HPDE6-E6E7 (cell line): ENCODE results near the gene SUPT5H.

Source experiments
- DNase-seq: peaks from one replicate; pipeline ENCODE4 v3.0.0; 2011; ENCODE audit warnings: missing footprints; ENCODE audit errors: extremely low spot score

SUPT5H gene

GRCh38 chr19:39409208-39410016, 36.0 kb upstream of the SUPT5H start:
- DNase-seq = no peak

- no peak for DNase-seq
Measured at GRCh38 chr19:39410017-39410830, 35.2 kb upstream of the SUPT5H start.

DNA sequence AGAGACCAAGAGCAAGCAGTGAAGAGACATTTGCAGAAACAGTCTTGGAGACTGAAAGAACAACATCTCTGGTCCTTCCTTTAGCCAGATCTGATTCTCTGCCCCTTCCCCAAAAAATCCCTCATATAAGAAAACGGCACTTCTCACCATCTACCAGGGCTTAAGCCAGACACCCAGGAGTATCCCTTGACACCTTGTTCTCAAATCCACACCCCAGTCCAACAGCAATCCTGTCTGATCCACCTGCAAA, 34.6 kb upstream of the SUPT5H start:
- DNase-seq = no peak

- DNase-seq = no peak
Measured at GRCh38 chr19:39411081-39411831, 34.1 kb upstream of the SUPT5H start.

DNA sequence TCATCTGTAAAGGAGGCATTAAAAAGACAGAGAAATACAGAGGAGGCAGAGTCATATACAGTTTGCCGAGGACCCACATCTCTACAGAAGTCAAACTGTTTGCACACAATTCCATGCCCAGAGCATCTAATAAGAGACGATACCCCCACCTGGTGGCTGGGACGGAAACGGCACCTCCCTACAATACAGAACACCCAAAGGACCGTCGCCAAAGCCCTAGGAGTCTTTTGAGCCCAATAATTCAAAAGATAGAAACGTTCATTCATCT, 33.6 kb upstream of the SUPT5H start:
- DNase-seq = no peak

- DNase-seq = no peak
Measured at GRCh38 chr19:39412100-39412866, 33.1 kb upstream of the SUPT5H start, which contains the start of gene PLEKHG2. Gene PLEKHG2, plus strand, starts transcription at chr19:39412669. Its CDS starts 1,418 bp downstream, at chr19:39414087.

- DNase-seq = no peak
Measured at GRCh38 chr19:39412867-39413271, 32.5 kb upstream of the SUPT5H start.

GRCh38 chr19:39413272-39413910, 32.0 kb upstream of the SUPT5H start:
- no peak for DNase-seq

DNA sequence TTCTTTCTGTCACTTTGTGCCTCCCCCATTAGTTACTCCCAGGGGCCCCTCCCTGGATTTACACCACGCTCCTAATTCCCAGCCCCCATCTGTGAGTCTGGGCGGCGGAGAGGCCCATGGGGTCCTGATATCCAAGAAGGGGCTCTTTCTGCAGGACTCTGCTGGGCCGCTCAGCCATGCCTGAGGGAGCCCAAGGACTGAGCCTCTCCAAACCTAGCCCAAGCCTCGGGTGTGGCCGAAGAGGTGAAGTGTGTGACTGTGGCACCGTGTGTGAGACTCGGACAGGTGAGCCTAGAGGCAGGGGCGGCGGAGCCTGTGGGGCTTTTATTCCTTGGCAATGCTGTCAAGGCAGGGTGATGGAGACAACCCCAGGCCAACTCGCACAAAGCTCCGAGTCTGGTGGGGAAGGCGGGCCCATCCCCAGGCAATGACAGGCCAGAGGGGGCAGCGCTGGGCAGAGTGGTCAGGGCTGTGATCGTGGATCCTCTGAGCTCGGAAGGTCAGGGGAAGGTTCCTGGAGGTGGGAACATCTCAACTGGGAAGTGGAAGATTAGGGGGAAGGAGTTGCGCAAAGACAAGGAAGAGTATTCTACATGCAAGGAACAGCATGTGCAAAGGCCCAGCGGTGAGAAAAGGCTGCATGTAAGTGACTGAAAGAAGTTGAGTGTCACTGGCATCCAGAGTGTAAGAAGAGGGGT, 31.3 kb upstream of the SUPT5H start:
- no peak for DNase-seq

DNA sequence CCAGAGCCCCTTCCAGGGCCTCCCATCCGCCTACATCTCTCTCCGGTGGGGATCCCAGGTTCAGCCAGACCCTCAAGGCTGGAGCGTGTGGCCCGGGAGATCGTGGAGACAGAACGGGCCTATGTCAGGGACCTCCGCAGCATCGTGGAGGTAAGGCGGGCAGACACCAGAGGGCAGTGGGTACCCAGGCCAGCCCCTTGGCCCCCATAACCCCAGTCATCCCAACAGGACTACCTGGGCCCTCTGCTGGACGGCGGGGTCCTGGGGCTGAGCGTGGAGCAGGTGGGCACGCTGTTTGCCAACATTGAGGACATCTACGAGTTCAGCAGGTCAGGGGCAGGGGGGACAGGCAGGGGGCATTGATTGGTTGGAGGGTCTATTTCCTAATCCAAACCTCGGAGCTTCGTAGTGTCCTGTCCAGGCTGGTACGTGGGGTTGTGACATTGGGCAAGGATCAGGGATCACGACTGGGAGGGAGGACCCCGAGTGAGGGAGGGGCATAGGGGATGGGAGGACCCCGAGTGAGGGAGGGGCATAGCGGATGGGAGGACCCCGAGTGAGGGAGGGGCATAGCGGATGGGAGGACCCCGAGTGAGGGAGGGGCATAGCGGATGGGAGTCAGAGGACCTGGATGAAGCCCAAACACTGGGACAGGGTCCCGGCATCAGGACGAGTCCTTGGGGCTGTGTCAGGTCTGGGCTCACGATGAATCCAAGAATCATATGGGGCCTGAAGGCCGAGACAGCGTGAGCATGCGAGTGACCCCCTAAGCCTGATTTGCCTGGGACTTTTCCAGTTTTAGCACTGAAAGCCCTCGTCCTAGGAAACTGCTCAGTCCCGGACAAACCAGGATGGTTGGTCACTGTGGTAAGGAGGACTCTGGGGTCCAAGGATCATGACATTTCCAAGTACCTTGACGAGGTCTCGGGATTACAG, 30.0 kb upstream of the SUPT5H start:
- no peak for DNase-seq

DNA sequence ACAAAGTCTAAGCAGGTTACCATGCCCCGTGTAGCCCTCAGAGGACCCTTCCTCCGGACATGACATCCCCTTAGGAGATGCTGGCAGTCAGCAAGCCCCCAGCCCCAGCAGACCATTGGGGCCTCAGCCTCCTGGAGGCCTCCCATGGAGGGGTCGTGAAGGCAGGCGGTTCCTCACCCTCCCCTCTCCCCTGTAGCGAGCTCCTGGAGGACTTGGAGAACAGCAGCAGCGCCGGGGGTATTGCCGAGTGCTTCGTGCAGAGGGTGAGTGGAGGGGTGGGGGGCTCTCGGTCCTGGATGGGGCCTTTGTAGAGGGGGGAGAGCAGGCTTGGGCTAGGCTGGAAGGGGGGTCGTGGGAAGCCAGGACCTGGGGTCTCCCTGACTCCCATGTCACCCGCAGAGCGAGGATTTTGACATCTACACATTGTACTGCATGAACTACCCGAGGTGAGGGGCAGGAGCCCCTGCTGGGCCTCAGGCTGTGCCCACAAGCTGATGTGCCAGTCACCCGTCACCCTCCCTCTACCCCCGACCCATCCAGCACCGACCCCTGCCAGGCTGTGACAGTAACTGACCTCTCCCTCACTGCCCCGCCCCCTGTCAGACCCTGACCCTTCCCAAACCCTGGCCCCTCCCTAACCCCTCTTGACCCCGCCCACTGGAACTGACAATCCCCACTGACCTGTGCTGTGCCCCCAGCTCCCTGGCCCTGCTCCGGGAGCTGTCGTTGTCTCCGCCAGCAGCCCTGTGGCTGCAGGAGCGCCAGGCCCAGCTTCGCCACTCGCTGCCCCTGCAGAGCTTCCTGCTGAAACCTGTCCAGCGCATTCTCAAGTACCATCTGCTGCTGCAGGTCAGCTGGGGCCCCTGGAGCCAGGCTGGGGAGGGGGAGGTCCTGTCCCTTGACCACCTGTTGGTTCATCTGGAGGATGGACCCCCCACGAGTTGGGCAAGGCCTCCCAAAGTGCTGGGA, 28.9 kb upstream of the SUPT5H start:
- no peak for DNase-seq

DNA sequence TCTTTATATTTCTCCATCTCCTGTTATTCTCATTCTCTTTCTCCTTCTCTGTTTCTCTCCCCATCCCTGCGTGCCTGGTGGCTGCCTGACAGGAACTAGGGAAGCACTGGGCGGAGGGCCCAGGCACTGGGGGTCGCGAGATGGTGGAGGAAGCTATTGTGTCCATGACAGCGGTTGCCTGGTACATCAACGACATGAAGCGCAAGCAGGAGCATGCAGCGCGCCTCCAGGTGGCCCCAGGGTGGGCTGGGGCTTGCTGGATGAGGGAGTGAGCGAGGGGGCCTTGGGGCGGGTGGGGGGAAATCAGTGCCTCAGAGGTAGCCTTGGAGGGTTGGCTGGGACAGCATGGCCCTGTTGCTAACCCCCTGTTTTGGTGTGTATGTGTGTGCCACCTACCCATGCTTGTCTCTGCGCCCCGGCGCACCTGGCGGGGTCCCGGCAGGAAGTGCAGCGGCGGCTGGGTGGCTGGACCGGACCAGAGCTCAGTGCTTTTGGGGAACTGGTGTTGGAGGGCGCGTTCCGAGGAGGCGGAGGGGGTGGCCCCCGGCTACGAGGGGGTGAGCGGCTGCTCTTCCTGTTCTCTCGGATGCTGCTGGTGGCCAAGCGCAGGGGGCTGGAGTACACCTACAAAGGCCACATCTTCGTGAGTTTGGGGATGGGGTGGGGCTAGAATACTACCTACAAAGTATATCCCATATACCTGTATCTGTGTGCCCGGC, 27.8 kb upstream of the SUPT5H start:
- DNase-seq = no peak

GRCh38 chr19:39419003-39419402, 26.4 kb upstream of the SUPT5H start:
- no peak for DNase-seq

DNA sequence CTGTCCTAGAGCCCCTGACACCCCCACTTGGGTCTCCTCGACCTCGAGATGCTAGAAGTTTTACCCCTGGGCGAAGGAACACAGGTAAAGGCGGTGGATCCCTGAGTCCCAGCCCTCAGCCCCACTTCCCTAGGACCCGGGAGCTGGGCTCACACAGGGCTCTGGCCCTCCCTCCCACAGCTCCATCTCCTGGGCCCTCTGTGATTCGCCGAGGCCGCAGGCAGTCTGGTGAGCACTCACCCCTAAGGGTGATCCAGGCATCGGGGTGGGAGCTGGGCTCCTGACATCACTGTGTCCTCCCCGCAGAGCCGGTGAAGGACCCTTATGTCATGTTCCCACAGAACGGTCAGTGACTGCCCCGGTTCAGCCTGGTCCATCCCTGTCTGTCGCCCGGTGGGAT, 24.6 kb upstream of the SUPT5H start:
- no peak for DNase-seq

- DNase-seq = no peak
Measured at GRCh38 chr19:39422020-39422419, 23.4 kb upstream of the SUPT5H start.

- DNase-seq = no peak
Measured at GRCh38 chr19:39423258-39424086, 21.9 kb upstream of the SUPT5H start.

DNA sequence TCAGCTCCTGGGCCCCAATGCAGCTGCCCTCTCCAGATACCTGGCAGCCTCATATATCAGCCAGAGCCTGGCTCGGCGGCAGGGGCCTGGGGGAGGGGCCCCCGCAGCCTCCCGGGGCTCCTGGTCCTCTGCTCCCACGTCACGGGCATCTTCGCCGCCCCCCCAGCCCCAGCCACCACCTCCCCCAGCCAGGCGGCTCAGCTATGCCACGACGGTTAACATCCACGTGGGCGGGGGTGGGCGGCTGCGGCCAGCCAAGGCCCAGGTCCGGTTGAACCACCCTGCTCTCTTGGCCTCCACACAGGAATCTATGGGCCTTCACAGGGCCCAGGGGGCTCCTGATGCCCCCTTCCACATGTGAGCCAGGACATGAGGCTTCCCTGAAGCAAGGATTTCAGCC, 20.4 kb upstream of the SUPT5H start:
- DNase-seq = no peak
